ENCODE measurements around the gene PET117.

- TF ChIP-seq EZH2 (IDR thresholded peaks at IDR 0.05; ENCODE audit: low read length) (no peak), CTCF (optimal IDR thresholded peaks at IDR 0.05 in 1 of 3, IDR thresholded peaks at IDR 0.05 in 1 of 3, conservative IDR thresholded peaks at IDR 0.05 in 1 of 3; ENCODE audit: extremely low read depth in 1 of 3, insufficient read depth in 2 of 3, low read length in 3 of 3) (no peak)
Measured at GRCh38 chr20:18101125-18101810, 36.4 kb upstream of the PET117 start.

Measured in keratinocyte (primary cell).